Liver (tissue), 9 donors: ENCODE data around the gene OLR1. TPM values are rescaled to one million over a fixed set of nuclear protein-coding genes. Genes with fewer than 3 reads are reported as not detected.

Experiments
- DNase-seq: peaks from one replicate; pipeline ENCODE4 v3.0.0-alpha.2; 2017; ENCODE audit warnings: low spot score
- H3K27ac ChIP-seq, 2 donors: one replicate each; pipeline ENCODE4 v1.7.0; 2013; ENCODE audit warnings: inconsistent platforms in 2 of 2, low read length in 2 of 2, control low read depth in 1 of 2, low read depth in 1 of 2, mild to moderate bottlenecking in 1 of 2
- H3K27me3 ChIP-seq, 4 donors: one replicate each; pipeline versions ENCODE4 v1.6.1 to v1.7.0; 2013; ENCODE audit warnings: low read length in 3 of 4, inconsistent platforms in 1 of 4, mild to moderate bottlenecking in 1 of 4, moderate library complexity in 1 of 4; ENCODE audit not compliant: control insufficient read depth in 4 of 4, insufficient read depth in 4 of 4
- H3K36me3 ChIP-seq, 4 donors: one replicate each; pipeline versions ENCODE4 v1.6.1 to v1.7.0; 2013; ENCODE audit warnings: low read length in 3 of 4, mild to moderate bottlenecking in 3 of 4, low read depth in 1 of 4, moderate library complexity in 1 of 4; ENCODE audit not compliant: control insufficient read depth in 4 of 4, insufficient read depth in 3 of 4
- H3K4me1 ChIP-seq, 4 donors: one replicate each; pipeline versions ENCODE4 v1.6.1 to v1.7.0; 2013; ENCODE audit warnings: low read length in 3 of 4, mild to moderate bottlenecking in 3 of 4, moderate library complexity in 1 of 4; ENCODE audit not compliant: control insufficient read depth in 4 of 4, insufficient read depth in 4 of 4
- H3K4me3 ChIP-seq, 3 donors: one replicate each; pipeline versions ENCODE4 v1.6.1 to v1.7.0; 2013; ENCODE audit warnings: low read length in 3 of 3, control low read depth in 1 of 3, low read depth in 1 of 3, mild to moderate bottlenecking in 1 of 3
- H3K9ac ChIP-seq, 2 donors: one replicate each; pipeline ENCODE4 v1.7.0; 2013; ENCODE audit warnings: low read length in 2 of 2, mild to moderate bottlenecking in 2 of 2, moderate library complexity in 2 of 2, control low read depth in 1 of 2, low read depth in 1 of 2
- H3K9me3 ChIP-seq, 4 donors: one replicate each; pipeline versions ENCODE4 v1.6.1 to v1.7.0; 2013; ENCODE audit warnings: low read length in 3 of 4; ENCODE audit not compliant: control insufficient read depth in 4 of 4
- ATF3 ChIP-seq: IDR thresholded peaks from 2 replicates; pipeline ENCODE4 v1.6.1; 2016; ENCODE audit warnings: antibody characterized with exemption
- CTCF ChIP-seq: fragments of 150-350 bp; IDR thresholded peaks from 2 replicates; pipeline ENCODE4 v1.5.1; 2017; ENCODE audit warnings: improper control_type of control experiment, low read depth, low read length; ENCODE audit not compliant: missing input control
- EGR1 ChIP-seq, 2 donors: IDR thresholded peaks; 2 replicates each; pipeline ENCODE4 v1.6.1; 2016 to 2018; ENCODE audit warnings: antibody characterized with exemption in 2 of 2, low read depth in 2 of 2
- FOXA1 ChIP-seq: IDR thresholded peaks from 2 replicates; pipeline ENCODE4 v1.6.1; 2016; ENCODE audit warnings: antibody characterized with exemption
- FOXA2 ChIP-seq: IDR thresholded peaks from 2 replicates; pipeline ENCODE4 v1.6.1; 2016; ENCODE audit warnings: antibody characterized with exemption
- GABPA ChIP-seq, 2 donors: IDR thresholded peaks in 1 of 2; conservative IDR thresholded peaks in 1 of 2; 2 replicates each; pipeline ENCODE4 v1.6.1; 2016; ENCODE audit warnings: antibody characterized with exemption in 2 of 2, mild to moderate bottlenecking in 1 of 2, moderate library complexity in 1 of 2
- HNF4A ChIP-seq, 2 donors: conservative IDR thresholded peaks; 2 replicates each; pipeline ENCODE4 v1.6.1; 2016; ENCODE audit warnings: antibody characterized with exemption in 2 of 2, mild to moderate bottlenecking in 2 of 2
- HNF4G ChIP-seq: IDR thresholded peaks from 2 replicates; pipeline ENCODE4 v1.6.1; 2016; ENCODE audit warnings: antibody characterized with exemption
- JUND ChIP-seq, 2 donors: IDR thresholded peaks; 2 replicates each; pipeline ENCODE4 v1.6.1; 2016; ENCODE audit warnings: antibody characterized with exemption in 2 of 2
- MAX ChIP-seq: IDR thresholded peaks from 2 replicates; pipeline ENCODE4 v1.6.1; 2016; ENCODE audit warnings: antibody characterized with exemption
- RAD21 ChIP-seq, 2 donors: IDR thresholded peaks; 2 replicates each; pipeline ENCODE4 v1.6.1; 2016; ENCODE audit warnings: antibody characterized with exemption in 2 of 2, mild to moderate bottlenecking in 2 of 2
- REST ChIP-seq: IDR thresholded peaks from 2 replicates; pipeline ENCODE4 v1.6.1; 2016; ENCODE audit warnings: antibody characterized with exemption, mild to moderate bottlenecking
- RXRA ChIP-seq, 2 donors: IDR thresholded peaks; 2 replicates each; pipeline ENCODE4 v1.6.1; 2017 to 2018; ENCODE audit warnings: antibody characterized with exemption in 2 of 2, mild to moderate bottlenecking in 1 of 2
- SP1 ChIP-seq: IDR thresholded peaks from 2 replicates; pipeline ENCODE4 v1.6.1; 2018; ENCODE audit warnings: antibody characterized with exemption, mild to moderate bottlenecking
- TAF1 ChIP-seq: conservative IDR thresholded peaks from 2 replicates; pipeline ENCODE4 v1.6.1; 2016; ENCODE audit warnings: antibody characterized with exemption, mild to moderate bottlenecking
- YY1 ChIP-seq: IDR thresholded peaks from 2 replicates; pipeline ENCODE4 v1.6.1; 2016; ENCODE audit warnings: antibody characterized with exemption, mild to moderate bottlenecking
- ZBTB33 ChIP-seq: IDR thresholded peaks from 2 replicates; pipeline ENCODE4 v1.6.1; 2016; ENCODE audit warnings: antibody characterized with exemption
- WGBS: extraction: QIAGEN DNeasy Blood & Tissue Kit; methylation state at CpG from one replicate; pipeline ENCODE4 v1.1.7; 2013; 5-methylcytosine and 5-hydroxymethylcytosine counted together
- polyA plus RNA-seq, 2 donors: library from polyadenylated mRNA; stranded (reverse) in 1 of 2; unstranded in 1 of 2; fragments of 200-250 nt in 1 of 2; fragments of >200 nt in 1 of 2; fragmentation: Nextera tagmentation in 1 of 2; extraction: Ambion mirVana in 1 of 2; gene quantifications; one replicate each; pipeline versions ENCODE4 v1.2.1 to v1.2.3, GENCODE V29; 2013 to 2015
- total RNA-seq, 2 donors: library from RNA; depleted of rRNA; stranded (reverse); fragments of >200 nt; gene quantifications; one replicate each; pipeline ENCODE4 v1.2.3, GENCODE V29; 2014
- donor health status: healthy.
- donor health status: healthy.
- donor health status: healthy.
- donor health status: healthy.
- donor health status: healthy.

The OLR1 gene
- total and polyA plus RNA-seq, 4 donors, result 0.13 to 0.37 TPM; not detected in 2

- H3K9me3 ChIP-seq, result no peaks in the 10 kb centered on the region
- no peaks in the 10 kb centered on the region for H3K27me3 ChIP-seq
- peak overlapping the region; percentile 74 to 93 (median 89) for H3K4me3 ChIP-seq
- peaks cover 2 to 9% (median 4%) of the 10 kb centered on the region in 4 donors for H3K36me3 ChIP-seq
- H3K27ac ChIP-seq, result peak overlapping the region; percentile 100
- WGBS, result under 1% methylated on average over 47 of the region's 47 CpGs
- TF ChIP-seq SP1, result peak; percentile 46
- no peak for TF ChIP-seq CTCF
- TF ChIP-seq HNF4A (conservative IDR thresholded peaks at IDR 0.05), result peak; percentile 46 to 51
- TF ChIP-seq TAF1, result peak; percentile 69
- peak; percentile 63 for TF ChIP-seq ZBTB33
- TF ChIP-seq FOXA1, result peak; percentile 32
- peak in 1 of 2 donors; percentile 5 for TF ChIP-seq RAD21 (IDR thresholded peaks at IDR 0.05)
- TF ChIP-seq GABPA (IDR thresholded peaks at IDR 0.05 in 1 of 2, conservative IDR thresholded peaks at IDR 0.05 in 1 of 2), result no peak
- TF ChIP-seq REST, result peak; percentile 81
- TF ChIP-seq EGR1 (IDR thresholded peaks at IDR 0.05; ENCODE audit: low read depth in 2 of 2), result no peak
- no peak for TF ChIP-seq HNF4G
- TF ChIP-seq JUND (IDR thresholded peaks at IDR 0.05), result peak; percentile 18 to 55
- TF ChIP-seq YY1, result peak; percentile 81
- peak in 1 of 2 donors; percentile 68 for TF ChIP-seq RXRA (IDR thresholded peaks at IDR 0.05)
- TF ChIP-seq MAX, result peak; percentile 31
- peak; percentile 56 for TF ChIP-seq FOXA2
- peak; percentile 58 for TF ChIP-seq ATF3
- DNase-seq, result peak; percentile 80
- H3K9ac ChIP-seq, result peak overlapping the region; percentile 94 to 99
- peaks cover 0 to 16% (median 6%) of the 10 kb centered on the region in 4 donors for H3K4me1 ChIP-seq
These were observed 41.5 kb upstream of the OLR1 start for GRCh38 chr12:10213168-10214135.
